ENCODE data around the gene COPRS. TPM values are rescaled to one million over a fixed set of nuclear protein-coding genes. Genes with fewer than 3 reads are reported as not detected.

The COPRS gene
- total RNA-seq, 1 experiment from 2014 or later: 52.4 TPM

- no peaks in the 10 kb centered on the region for H3K27me3 ChIP-seq (ENCODE audit: insufficient read depth, low read length)
- CTCF ChIA-PET: interaction anchor here (1.0 kb wide), 1 partner anchor 16 kb away, joined by 3 read pairs; no protein-coding TSS in a partner anchor
- TF ChIP-seq CBX3 (IDR thresholded peaks at IDR 0.05; ENCODE audit: low read depth) (no peak), TCF7L2 (IDR thresholded peaks at IDR 0.05; ENCODE audit: borderline replicate concordance, extremely low read depth, insufficient read depth, insufficient read length) (no peak), MAX (IDR thresholded peaks at IDR 0.05) (no peak), CEBPB (IDR thresholded peaks at IDR 0.05; ENCODE audit: low read depth) (no peak), SRF (IDR thresholded peaks at IDR 0.05; ENCODE audit: low read depth) (no peak), YY1 (IDR thresholded peaks at IDR 0.05; ENCODE audit: extremely low read depth, insufficient replicate concordance, low read depth, low read length) (no peak), SP1 (IDR thresholded peaks at IDR 0.05; ENCODE audit: low read depth) (no peak)
- H3K4me1 ChIP-seq (ENCODE audit: control insufficient read depth in 1 of 2, insufficient read depth in 2 of 2, low read length in 2 of 2): peaks cover 0 to 7% of the 10 kb centered on the region in 2 experiments; a peak in 1 of 4 replicates
- H3K27ac ChIP-seq (ENCODE audit: low read depth, low read length): no peak overlapping the region
- POLR2A ChIA-PET: no interaction called here
- RAD21 ChIA-PET (ENCODE audit: low non-redundant PET in 1 of 2, low total read pairs in 2 of 2, uncharacterized antibody in 2 of 2, unreplicated experiment in 2 of 2): no interaction called here
- no peaks in the 10 kb centered on the region for H3K36me3 ChIP-seq (ENCODE audit: control insufficient read depth in 1 of 2, insufficient read depth in 2 of 2, low read length in 2 of 2)
- BruUV-seq (replicated peaks): no TSS peak
- no peak overlapping the region for H2AFZ ChIP-seq (ENCODE audit: low read depth, low read length, poor library complexity, severe bottlenecking)
- intact Hi-C loops (cut with micrococcal nuclease): no loop called here
- H3K4me2 ChIP-seq (ENCODE audit: low read length): no peak overlapping the region
- ATAC-seq: no peak
- H3K4me3 ChIP-seq (replicated peaks in 1 of 2; ENCODE audit: low read depth in 1 of 2, low read length in 2 of 2): no peak overlapping the region
- no peaks in the 10 kb centered on the region for H3K79me2 ChIP-seq (ENCODE audit: insufficient read depth, low read length)
- no peak for DNase-seq (ENCODE audit: low read depth, low spot score)
- no peaks in the 10 kb centered on the region for H3K9me2 ChIP-seq (ENCODE audit: insufficient read depth)
- no peaks in the 10 kb centered on the region for H4K20me1 ChIP-seq (ENCODE audit: insufficient read depth)
- no peaks in the 10 kb centered on the region for H3K9me3 ChIP-seq (ENCODE audit: control insufficient read depth in 1 of 2, insufficient read depth in 1 of 2, low read depth in 1 of 2, low read length in 2 of 2)
- H3K9ac ChIP-seq (ENCODE audit: low read length): no peak overlapping the region
Observed at GRCh38 chr17:31825961-31826691, 32.9 kb downstream of the COPRS start.

GRCh38 chr17:31824766-31825360 is 34.2 kb downstream of the COPRS start:
- Histone ChIP-seq H3K79me2 (ENCODE audit: insufficient read depth, low read length) (no peaks in the 10 kb centered on the region), H2AFZ (ENCODE audit: low read depth, low read length, poor library complexity, severe bottlenecking) (no peak overlapping the region), H3K4me3 (replicated peaks in 1 of 2; ENCODE audit: low read depth in 1 of 2, low read length in 2 of 2) (no peak overlapping the region), H3K36me3 (ENCODE audit: control insufficient read depth in 1 of 2, insufficient read depth in 2 of 2, low read length in 2 of 2) (no peaks in the 10 kb centered on the region), H3K4me1 (ENCODE audit: control insufficient read depth in 1 of 2, insufficient read depth in 2 of 2, low read length in 2 of 2) (peaks cover 0 to 7% of the 10 kb centered on the region in 2 experiments; a peak in 1 of 4 replicates), H3K9me2 (ENCODE audit: insufficient read depth) (no peaks in the 10 kb centered on the region), H3K9me3 (ENCODE audit: control insufficient read depth in 1 of 2, insufficient read depth in 1 of 2, low read depth in 1 of 2, low read length in 2 of 2) (no peaks in the 10 kb centered on the region), H3K27ac (ENCODE audit: low read depth, low read length) (no peak overlapping the region), H3K27me3 (ENCODE audit: insufficient read depth, low read length) (no peaks in the 10 kb centered on the region), H3K4me2 (ENCODE audit: low read length) (no peak overlapping the region), H4K20me1 (ENCODE audit: insufficient read depth) (no peaks in the 10 kb centered on the region), H3K9ac (ENCODE audit: low read length) (no peak overlapping the region)
- CTCF ChIA-PET: no interaction called here
- BruUV-seq (replicated peaks): no TSS peak
- no peak for ATAC-seq
- RAD21 ChIA-PET (ENCODE audit: low non-redundant PET in 1 of 2, low total read pairs in 2 of 2, uncharacterized antibody in 2 of 2, unreplicated experiment in 2 of 2): no interaction called here
- intact Hi-C loops (cut with micrococcal nuclease): no loop called here
- POLR2A ChIA-PET: no interaction called here
- no peak for DNase-seq (ENCODE audit: low read depth, low spot score)
- TF ChIP-seq ZNF274 (IDR thresholded peaks at IDR 0.05; ENCODE audit: low read depth, low read length): no peak
- TF ChIP-seq SP1 (IDR thresholded peaks at IDR 0.05; ENCODE audit: low read depth): no peak
- no peak for TF ChIP-seq REST (IDR thresholded peaks at IDR 0.05; ENCODE audit: low read depth)
- TF ChIP-seq CEBPB (IDR thresholded peaks at IDR 0.05; ENCODE audit: low read depth): no peak
- no peak for TF ChIP-seq JUND (IDR thresholded peaks at IDR 0.05)
- no peak for TF ChIP-seq FOSL1 (IDR thresholded peaks at IDR 0.05; ENCODE audit: low read depth)
- TF ChIP-seq ATF3 (IDR thresholded peaks at IDR 0.05): no peak
- no peak for TF ChIP-seq MAX (IDR thresholded peaks at IDR 0.05)
- TF ChIP-seq ZFX (IDR thresholded peaks at IDR 0.05): no peak
- TF ChIP-seq CBX3 (IDR thresholded peaks at IDR 0.05; ENCODE audit: low read depth): no peak
